Stimulated activated naive CD8-positive, alpha-beta T cell treated with anti-CD3 and anti-CD28 coated beads, Interleukin-15, Interleukin-2, amounts not matched to agents 100 ng/mL and 50 ng/mL, for 24 hours (primary cell): ENCODE data around the gene NAA16.
"Not testable (repeated sequence)": the region's sequence is repeated elsewhere in the genome, so short reads cannot be mapped to it uniquely, and the experiment has no call there.

Source experiments
- H3K27ac Mint-ChIP-seq: one replicate; pipeline ENCODE4 v1.8.0; 2021; ENCODE audit warnings: mild to moderate bottlenecking, mixed read lengths
- H3K27me3 Mint-ChIP-seq: one replicate; pipeline ENCODE4 v1.8.0; 2021; ENCODE audit warnings: mixed read lengths
- H3K36me3 Mint-ChIP-seq: one replicate; pipeline ENCODE4 v1.8.0; 2021; ENCODE audit warnings: low read depth, mixed read lengths
- H3K4me1 Mint-ChIP-seq: one replicate; pipeline ENCODE4 v1.8.0; 2021; ENCODE audit warnings: low read depth, mixed read lengths
- H3K4me3 Mint-ChIP-seq: one replicate; pipeline ENCODE4 v1.8.0; 2021; ENCODE audit warnings: mild to moderate bottlenecking, mixed read lengths
- H3K9me3 Mint-ChIP-seq: one replicate; pipeline ENCODE4 v1.8.0; 2021; ENCODE audit warnings: mixed read lengths

NAA16 gene

DNA sequence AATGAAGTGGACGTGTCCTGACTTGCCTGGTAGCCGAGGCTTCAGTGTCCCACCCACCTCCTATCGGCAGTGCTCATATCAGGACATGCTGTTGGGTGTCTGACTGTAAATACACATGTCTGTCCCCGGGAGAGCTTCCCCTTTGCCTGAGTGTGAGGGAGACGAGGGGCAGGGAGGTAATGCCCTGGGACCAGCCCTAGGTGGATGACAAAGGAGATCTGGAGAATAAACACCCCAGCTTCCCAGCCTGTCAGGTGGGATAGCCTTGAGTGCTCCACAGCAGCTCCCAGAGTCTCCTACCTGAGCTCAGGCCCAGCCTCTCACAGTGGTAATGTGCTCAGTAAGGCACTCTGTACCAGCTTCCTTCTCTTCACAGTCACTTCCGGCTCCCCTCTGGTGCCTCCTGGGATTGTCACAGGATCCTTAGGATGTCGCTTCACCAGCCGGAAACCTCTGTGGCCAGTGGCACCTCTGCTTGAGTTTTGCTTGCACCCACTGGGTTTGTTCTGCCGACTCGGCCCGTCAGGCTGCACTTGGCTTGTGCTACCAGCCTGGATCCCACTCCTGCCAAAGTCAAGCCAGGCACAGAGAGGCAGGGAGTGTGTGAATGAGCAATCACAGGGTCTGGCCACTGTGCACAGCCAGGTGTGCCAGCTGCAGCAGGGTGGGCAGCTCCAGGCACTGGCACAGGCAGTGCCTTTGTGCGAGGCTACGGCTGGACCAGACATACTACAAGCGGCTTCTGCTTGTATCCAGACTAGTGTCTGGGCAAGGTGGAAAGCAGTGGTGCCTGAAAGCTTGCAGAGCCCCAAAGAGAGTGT lies 91.8 kb downstream of the NAA16 start:
- Mint-ChIP-seq H3K4me3 (no peak overlapping the region), H3K27ac (no peak overlapping the region), H3K36me3 (no peaks in the 10 kb centered on the region), H3K9me3 (no peaks in the 10 kb centered on the region), H3K4me1 (no peaks in the 10 kb centered on the region), H3K27me3 (no peaks in the 10 kb centered on the region)

DNA sequence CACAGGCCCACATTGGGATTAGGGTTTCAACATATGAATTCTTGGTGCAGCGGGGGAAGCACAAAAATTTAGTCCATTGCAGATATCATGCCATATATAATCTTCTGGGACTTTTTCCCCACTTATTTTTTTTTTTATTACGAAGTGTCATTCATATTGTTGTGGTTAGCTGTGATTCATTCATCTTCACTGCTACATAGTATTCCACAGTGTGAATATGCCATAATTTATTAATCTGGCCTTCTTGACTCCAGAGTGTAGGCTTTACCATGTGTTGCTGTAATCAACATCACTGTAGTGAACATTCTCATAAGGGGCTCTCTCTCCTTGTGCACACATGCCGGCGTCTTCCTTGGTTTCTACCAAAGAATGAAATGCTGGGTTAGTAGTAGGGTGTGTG lies 92.9 kb downstream of the NAA16 start:
- Mint-ChIP-seq H3K27me3 (no peaks in the 10 kb centered on the region), H3K4me3 (no peak overlapping the region), H3K27ac (no peak overlapping the region), H3K4me1 (no peaks in the 10 kb centered on the region), H3K36me3 (no peaks in the 10 kb centered on the region), H3K9me3 (no peaks in the 10 kb centered on the region)

DNA sequence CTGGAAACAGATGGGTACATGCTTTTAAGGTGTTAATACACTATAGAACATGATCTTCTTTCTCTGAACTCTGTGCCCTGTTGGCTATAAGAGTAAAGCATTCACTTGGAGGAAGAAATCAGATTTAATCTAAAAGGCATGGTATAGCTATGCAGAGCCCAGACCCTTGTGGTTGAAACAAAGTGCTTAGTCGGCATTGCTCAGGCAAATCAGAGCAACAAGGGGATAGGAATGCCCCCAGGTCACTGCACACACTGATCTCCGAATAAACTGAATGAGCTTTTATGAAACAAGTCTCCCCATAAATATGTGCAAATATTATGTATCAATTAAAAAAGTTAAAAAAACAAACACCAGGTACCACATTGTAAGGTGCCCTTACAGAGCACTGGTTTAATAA lies 94.3 kb downstream of the NAA16 start:
- Mint-ChIP-seq H3K4me3 (no peak overlapping the region), H3K36me3 (no peaks in the 10 kb centered on the region), H3K9me3 (no peaks in the 10 kb centered on the region), H3K4me1 (no peaks in the 10 kb centered on the region), H3K27ac (no peak overlapping the region), H3K27me3 (no peaks in the 10 kb centered on the region)

DNA sequence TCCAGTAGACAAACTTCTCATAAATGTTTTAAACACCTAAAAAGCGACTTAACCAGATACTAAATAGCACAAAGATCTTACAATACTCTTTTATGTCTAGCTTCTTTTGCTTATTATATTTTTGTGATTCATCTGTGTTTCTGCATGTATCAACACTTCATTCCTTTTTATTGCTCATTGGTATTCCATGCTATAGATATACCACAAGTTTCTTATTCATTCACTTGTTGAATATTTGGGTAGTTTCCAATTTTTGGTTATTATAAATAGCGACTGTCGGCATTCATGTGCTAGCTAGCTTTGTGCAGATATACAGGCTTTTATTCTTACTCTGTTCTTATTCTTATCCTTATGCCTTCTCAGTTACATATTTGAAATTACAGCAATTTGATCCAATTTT lies 96.3 kb downstream of the NAA16 start:
- Mint-ChIP-seq H3K4me3 (no peak overlapping the region), H3K27ac (no peak overlapping the region), H3K27me3 (no peaks in the 10 kb centered on the region), H3K36me3 (no peaks in the 10 kb centered on the region), H3K9me3 (no peaks in the 10 kb centered on the region), H3K4me1 (no peaks in the 10 kb centered on the region)

DNA sequence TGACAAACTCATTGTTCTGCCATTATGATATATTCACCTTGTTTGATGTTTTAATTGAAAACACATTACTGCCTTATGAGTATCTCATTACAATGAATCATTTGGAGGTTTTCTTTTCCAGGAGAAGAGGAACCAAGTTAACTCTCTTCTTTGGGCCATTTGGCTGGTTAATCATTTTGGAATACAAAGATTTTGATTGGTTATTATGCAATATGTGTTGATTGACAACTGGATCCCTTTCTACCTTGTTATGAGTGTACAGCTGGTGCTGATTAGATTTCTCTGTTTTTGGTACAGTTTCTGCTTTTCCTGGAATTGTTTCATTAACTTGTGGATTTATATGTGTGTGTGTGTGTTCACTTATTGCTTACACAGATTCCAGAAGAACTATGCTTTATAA lies 97.1 kb downstream of the NAA16 start:
- H3K36me3 Mint-ChIP-seq: no peaks in the 10 kb centered on the region
- H3K4me3 Mint-ChIP-seq: no peak overlapping the region
- no peak overlapping the region for H3K27ac Mint-ChIP-seq
- no peaks in the 10 kb centered on the region for H3K27me3 Mint-ChIP-seq
- no peaks in the 10 kb centered on the region for H3K4me1 Mint-ChIP-seq
- H3K9me3 Mint-ChIP-seq: no peaks in the 10 kb centered on the region

DNA sequence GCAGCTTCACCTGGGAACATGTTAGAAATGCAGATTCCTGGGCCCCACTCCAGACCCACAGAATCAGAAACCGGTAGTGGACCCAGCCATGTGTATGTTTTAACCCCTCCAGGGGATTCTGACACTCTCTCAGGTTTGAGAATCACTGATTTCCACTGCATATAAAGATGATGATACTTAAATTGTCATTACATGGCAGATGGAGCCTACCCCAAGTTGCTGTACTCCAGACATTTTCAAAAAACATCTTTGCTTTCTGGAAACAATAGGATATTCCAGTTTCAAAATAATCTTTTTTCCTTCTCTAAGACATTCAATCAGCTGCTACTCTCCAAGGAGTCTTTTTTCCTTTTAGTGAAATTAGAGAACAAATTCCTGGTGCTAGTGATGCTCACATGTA lies 97.7 kb downstream of the NAA16 start:
- Mint-ChIP-seq H3K27me3 (no peaks in the 10 kb centered on the region), H3K4me3 (no peak overlapping the region), H3K36me3 (no peaks in the 10 kb centered on the region), H3K4me1 (no peaks in the 10 kb centered on the region), H3K27ac (no peak overlapping the region), H3K9me3 (no peaks in the 10 kb centered on the region)

DNA sequence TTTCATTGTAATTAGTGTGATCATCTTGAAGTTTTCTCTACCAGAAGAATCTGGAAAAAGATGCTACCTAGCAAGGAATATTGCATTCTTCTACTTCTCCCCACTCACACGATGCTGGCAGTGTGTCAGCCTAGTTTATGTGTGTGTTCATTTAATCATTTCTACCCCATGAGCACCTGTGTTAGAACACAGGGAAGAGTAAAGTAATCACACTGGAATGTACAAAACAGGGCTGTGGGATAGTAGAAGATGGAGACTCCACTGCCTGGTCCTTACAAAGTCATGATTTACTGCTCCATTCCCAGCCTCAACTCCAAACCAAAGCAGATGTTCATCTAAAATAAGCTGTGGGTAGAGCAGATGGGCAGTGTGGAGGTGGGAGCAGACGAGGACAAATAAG lies 98.5 kb downstream of the NAA16 start:
- no peaks in the 10 kb centered on the region for H3K36me3 Mint-ChIP-seq

DNA sequence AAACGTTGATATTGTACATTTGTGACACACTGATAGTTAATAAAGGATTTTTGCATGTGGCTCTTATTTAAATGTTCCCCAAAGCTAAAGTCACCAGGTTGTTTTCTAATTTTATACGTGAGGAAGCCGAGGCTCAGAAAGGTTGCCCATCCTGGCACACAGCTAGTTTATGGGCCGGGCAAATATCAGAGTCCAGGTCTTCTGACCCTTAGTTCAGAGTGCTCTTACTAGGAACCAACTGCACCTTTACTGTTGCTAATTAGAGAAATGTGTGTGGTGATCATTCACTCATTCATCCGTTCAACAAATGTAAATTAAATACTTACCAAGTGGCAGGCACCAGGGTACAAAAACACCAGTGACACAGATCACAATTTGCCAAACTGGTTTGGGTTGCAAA lies 100.0 kb downstream of the NAA16 start:
- H3K27me3 Mint-ChIP-seq: no peaks in the 10 kb centered on the region
- no peak overlapping the region for H3K27ac Mint-ChIP-seq
- H3K4me3 Mint-ChIP-seq: no peak overlapping the region
- no peaks in the 10 kb centered on the region for H3K4me1 Mint-ChIP-seq
- no peaks in the 10 kb centered on the region for H3K9me3 Mint-ChIP-seq
- no peaks in the 10 kb centered on the region for H3K36me3 Mint-ChIP-seq

More for the DNA sequence above, 98.5 kb downstream of the NAA16 start:
- Mint-ChIP-seq H3K4me1 (no peaks in the 10 kb centered on the region), H3K9me3 (no peaks in the 10 kb centered on the region), H3K27me3 (no peaks in the 10 kb centered on the region), H3K4me3 (no peak overlapping the region), H3K27ac (no peak overlapping the region)

DNA sequence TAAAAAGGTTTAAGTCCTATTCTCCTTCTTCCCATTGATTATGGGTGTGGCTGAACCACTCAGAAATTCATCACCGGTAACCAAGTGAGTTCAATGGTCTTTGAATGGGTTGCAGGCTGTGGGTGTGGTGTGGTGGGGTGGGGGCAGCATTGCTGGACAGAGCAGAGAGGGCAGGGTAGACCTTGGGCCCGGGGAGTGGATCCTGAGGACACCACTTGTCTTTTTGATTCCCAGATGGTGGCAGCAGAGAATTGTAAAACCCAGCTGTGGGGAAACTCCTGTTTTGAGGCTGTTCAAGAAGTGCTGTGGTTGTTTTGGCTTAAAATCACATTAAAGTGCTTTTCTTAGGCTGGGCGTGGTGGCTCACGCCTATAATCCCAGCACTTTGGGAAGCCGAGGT lies 100.5 kb downstream of the NAA16 start:
- no peak overlapping the region for H3K4me3 Mint-ChIP-seq
- H3K27ac Mint-ChIP-seq: no peak overlapping the region

DNA sequence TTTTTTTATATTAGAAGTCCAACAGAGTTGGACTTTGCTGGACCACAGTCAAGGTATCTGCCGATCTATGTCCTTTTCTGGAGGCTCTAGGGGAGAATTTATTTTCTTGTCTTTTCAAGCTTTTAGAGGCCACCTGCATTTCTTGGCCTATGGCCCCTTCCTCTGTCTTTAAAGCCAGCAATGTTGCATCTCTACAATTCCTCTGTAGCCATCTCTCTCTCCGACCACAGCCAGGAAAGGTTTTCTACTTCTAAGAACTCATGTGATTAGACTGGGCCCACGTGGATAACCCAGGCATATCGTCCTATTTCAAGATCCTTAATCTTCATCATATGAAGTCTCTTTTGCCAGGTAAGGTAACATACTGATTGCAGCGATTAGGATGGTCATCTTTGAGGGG lies 102.8 kb downstream of the NAA16 start:
- Mint-ChIP-seq H3K27ac (no peak overlapping the region), H3K36me3 (no peaks in the 10 kb centered on the region), H3K4me3 (no peak overlapping the region), H3K4me1 (no peaks in the 10 kb centered on the region), H3K27me3 (no peaks in the 10 kb centered on the region), H3K9me3 (no peaks in the 10 kb centered on the region)

More for the DNA sequence above, 100.5 kb downstream of the NAA16 start:
- Mint-ChIP-seq H3K4me1 (no peaks in the 10 kb centered on the region), H3K27me3 (no peaks in the 10 kb centered on the region), H3K36me3 (no peaks in the 10 kb centered on the region), H3K9me3 (no peaks in the 10 kb centered on the region)

DNA sequence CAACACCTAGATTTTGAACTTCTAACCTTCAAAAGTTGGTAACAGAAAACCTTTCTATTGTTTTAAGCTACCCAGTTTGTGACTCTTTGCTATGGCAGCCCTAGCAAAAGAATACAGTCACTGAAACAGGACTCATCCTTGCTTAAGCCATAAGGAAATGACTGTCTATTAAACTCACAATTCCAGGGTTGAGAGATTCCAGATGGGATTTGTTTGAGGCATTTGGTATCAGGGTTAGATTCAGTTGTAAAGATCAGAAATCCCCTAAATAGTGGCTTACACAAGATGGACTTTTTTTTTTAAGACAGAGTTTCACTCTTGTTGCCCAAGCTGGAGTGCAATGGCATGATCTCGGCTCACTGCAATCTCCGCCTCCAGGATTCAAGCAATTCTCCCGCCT lies 105.2 kb downstream of the NAA16 start:
- H3K4me3 Mint-ChIP-seq: no peak overlapping the region
- no peaks in the 10 kb centered on the region for H3K27me3 Mint-ChIP-seq
- H3K27ac Mint-ChIP-seq: no peak overlapping the region
- no peaks in the 10 kb centered on the region for H3K4me1 Mint-ChIP-seq
- no peaks in the 10 kb centered on the region for H3K36me3 Mint-ChIP-seq
- no peaks in the 10 kb centered on the region for H3K9me3 Mint-ChIP-seq

DNA sequence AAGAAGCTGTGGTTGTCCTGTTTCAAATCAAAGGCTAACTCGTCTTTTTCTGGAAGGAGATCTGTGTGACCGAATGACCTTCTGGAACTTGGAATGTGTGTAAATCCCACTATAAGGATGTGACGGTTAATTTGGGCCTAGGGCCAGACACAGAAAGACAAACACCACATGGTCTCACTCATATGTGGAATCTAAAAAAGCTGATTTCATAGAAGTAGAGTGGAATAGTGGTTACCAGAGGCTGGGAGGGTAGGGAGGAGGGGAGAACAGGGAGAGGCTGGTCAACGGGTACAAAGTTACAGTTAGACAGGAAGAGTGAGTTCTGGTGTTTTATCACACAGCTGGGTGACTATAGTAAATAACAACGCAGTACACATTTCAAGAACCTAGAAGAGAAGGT lies 107.0 kb downstream of the NAA16 start:
- Mint-ChIP-seq H3K27me3 (no peaks in the 10 kb centered on the region), H3K9me3 (no peaks in the 10 kb centered on the region), H3K36me3 (no peaks in the 10 kb centered on the region), H3K27ac (no peak overlapping the region), H3K4me1 (no peaks in the 10 kb centered on the region), H3K4me3 (no peak overlapping the region)

DNA sequence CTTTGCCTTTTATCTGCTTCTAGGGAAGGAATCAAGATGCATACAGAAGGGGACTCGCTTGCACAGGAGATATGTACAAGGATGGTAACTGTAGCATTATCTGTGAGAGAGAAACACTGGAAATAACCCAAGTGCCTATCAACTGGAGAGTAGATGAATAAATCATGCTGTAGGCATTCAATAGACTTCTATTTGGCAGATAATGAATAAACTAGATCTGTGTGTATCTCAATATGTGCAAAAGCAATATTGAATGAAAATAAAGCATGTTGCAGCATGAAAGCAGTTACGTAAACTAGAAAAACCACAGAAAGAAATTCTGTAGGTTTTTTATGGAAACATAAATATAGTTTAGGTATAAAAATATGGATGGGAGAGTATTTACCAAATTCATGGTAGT lies 107.7 kb downstream of the NAA16 start:
- H3K4me1 Mint-ChIP-seq: no peaks in the 10 kb centered on the region
- H3K4me3 Mint-ChIP-seq: no peak overlapping the region
- no peaks in the 10 kb centered on the region for H3K27me3 Mint-ChIP-seq
- H3K27ac Mint-ChIP-seq: no peak overlapping the region
- no peaks in the 10 kb centered on the region for H3K36me3 Mint-ChIP-seq
- no peaks in the 10 kb centered on the region for H3K9me3 Mint-ChIP-seq

DNA sequence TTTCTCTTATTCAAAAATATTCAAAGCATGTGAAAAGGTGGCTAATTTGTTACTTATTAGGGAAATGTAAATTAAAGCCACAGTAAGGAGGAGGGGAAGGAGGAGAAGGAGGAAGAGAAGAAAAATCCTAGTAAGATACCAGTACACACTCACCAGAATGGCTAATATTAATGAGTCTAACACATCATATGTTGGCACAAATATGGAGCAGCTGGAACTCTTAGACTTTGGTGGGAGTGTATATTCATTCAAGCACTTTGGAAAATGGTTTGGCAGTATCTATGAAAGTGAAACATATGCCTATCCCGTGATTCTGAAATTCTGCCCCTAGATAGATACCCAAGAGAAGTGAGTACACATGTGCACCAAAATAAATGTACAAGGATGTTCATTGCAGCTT lies 108.1 kb downstream of the NAA16 start:
- Mint-ChIP-seq H3K9me3 (no peaks in the 10 kb centered on the region), H3K4me1 (no peaks in the 10 kb centered on the region), H3K36me3 (no peaks in the 10 kb centered on the region), H3K27ac (no peak overlapping the region), H3K4me3 (no peak overlapping the region), H3K27me3 (no peaks in the 10 kb centered on the region)

DNA sequence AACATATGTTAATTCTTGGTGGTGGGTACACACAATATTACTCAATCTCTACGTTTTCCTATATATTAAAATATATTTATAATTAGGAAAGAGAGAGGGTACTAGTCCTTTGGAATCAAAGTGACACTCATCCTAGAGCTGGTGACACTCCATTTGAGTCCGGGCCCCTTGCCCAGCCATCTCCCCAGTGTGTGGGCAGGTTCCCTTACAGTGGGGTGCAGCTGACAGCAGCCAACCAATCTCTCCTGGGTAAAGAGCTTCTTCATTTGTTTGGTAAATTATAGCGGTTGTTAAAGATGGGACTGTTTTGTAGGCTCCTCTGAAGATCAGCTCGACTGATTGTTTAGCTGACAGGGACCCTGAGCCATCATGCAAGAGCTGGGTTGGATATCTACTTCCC lies 109.1 kb downstream of the NAA16 start:
- H3K9me3 Mint-ChIP-seq: no peaks in the 10 kb centered on the region
- no peak overlapping the region for H3K27ac Mint-ChIP-seq
- no peaks in the 10 kb centered on the region for H3K4me1 Mint-ChIP-seq
- H3K4me3 Mint-ChIP-seq: no peak overlapping the region
- no peaks in the 10 kb centered on the region for H3K27me3 Mint-ChIP-seq
- no peaks in the 10 kb centered on the region for H3K36me3 Mint-ChIP-seq

DNA sequence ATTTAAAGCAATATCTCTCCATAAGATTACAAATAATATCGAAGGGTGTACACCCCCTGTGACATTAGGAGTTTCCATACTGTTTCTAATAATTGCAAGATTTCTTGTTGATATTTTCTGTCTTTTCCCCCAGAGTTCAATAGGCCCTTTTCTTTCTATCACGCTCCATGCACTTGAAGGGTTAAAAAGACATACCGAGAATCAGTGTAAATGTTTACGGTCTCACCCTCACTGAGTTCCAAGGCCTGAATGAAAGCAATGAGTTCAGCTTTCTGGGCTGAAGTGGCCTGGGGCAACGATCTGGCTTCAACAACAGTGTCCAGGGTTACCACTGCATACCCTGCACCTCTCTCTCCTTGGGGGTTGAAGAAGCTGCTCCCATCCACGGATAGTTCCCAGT lies 110.3 kb downstream of the NAA16 start:
- H3K4me3 Mint-ChIP-seq, H3K4me1 Mint-ChIP-seq, H3K9me3 Mint-ChIP-seq, H3K27ac Mint-ChIP-seq, H3K27me3 Mint-ChIP-seq, H3K36me3 Mint-ChIP-seq: not testable (repeated sequence)
